RPMI8226 (cell line): ENCODE data around the gene ITIH4.
"Not testable (repeated sequence)": the region's sequence is repeated elsewhere in the genome, so short reads cannot be mapped to it uniquely, and the experiment has no call there.

Experiments
- DNase-seq: peaks from one replicate; pipeline ENCODE4 v3.0.0-alpha.2; 2015

The ITIH4 gene

DNA sequence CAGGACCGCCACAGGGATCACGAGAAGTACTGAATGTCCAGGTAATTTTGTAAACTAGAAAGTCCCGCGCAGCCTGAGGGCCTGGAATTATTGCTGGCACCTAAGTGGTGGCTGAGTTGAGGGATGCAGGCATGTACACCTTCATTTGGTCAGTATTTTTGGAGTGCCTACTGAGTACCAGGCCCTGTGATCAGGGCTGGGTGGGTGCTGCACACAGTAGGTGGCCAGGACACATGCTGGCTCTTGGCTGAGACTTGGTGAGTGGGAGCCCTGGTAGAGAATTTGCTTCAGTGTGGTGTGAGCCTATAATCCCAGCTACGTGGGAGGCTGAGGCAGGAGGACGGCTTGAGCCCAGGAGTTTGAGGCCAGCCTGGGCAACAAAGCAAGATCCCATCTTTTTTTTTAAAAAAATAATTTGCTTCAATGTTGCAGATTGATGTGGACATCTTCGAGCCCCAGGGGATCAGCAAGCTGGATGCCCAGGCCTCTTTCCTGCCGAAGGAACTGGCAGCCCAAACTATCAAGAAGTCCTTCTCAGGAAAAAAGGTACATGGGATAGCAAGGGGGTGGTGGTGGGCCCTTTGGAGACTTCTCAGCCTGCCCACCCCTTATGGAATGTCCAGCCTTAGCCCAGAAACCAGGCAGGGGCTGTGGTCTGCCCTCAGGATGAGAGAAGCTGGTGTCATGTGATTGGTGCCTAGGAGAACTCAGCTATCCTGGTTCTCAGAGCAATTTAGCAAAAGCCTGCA, 50.5 kb downstream of the ITIH4 start:
- no peak for DNase-seq

- DNase-seq = peak; percentile 24
Observed at GRCh38 chr3:52779011-52779836, 51.2 kb downstream of the ITIH4 start.

DNA sequence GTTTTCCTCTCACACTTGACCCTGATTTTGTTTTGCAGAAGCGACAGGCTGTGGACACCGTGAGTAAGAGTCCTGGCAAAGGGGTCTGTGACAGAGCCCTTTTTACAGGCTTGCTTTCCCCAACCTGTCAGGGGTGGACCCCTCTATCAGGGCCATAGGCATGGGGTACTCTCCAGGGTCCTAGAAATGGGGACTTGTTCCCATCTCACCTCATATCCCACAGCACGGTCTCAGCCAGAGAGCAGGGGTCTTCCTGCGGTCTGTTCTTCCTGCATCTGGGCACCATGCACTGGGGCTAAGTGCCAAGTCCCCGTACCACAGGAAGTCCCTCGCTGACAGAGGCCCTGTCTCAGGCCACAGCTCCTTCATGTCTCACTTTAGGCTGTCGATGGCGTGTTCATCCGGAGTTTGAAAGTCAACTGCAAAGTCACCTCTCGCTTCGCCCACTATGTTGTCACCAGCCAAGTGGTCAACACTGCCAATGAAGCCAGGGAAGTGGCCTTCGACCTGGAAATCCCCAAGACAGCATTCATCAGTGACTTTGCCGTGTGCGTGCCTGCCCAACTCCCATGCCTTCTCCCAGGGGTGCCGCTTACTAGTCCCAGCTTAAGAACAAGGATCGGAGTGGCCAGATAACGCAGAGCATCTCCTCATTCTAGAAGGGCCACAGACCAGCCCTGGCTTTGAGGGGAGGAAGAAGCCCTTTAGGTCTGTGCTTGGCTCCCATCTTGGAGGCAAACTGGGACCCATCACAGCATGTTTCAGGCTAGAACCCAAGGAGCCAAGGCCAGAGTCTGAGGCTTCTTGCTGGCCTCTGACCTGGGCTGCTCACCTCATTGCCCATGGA, 52.3 kb downstream of the ITIH4 start:
- no peak for DNase-seq

- no peak for DNase-seq
Observed at GRCh38 chr3:52777127-52777958, 53.1 kb downstream of the ITIH4 start, which contains the start of gene ITIH1. Gene ITIH1, plus strand, starts transcription at chr3:52777599. Its CDS starts 17 bp downstream, at chr3:52777616.

GRCh38 chr3:52776486-52776885, 54.0 kb downstream of the ITIH4 start:
- not testable (repeated sequence) for DNase-seq

DNA sequence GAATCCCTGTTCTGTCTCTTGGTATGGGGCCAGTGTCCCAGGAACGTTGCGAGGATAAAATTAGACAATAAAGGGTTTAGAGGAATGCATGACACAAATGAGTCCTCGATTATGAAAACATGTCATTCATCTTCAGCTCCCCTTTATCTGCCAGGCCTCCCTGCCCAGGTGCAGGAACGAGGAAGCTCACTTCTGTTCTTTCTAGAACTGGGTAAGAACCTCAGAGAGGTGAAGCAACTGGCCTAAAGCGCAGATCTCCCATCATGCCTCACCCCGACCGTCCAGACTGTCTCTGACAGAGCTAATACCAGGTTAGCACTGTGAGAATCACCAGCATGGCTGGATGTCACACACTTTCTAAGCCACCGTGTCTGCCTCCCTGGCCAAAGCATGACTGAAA, 54.6 kb downstream of the ITIH4 start:
- DNase-seq = no peak

GRCh38 chr3:52774901-52775864, 55.3 kb downstream of the ITIH4 start:
- peak; percentile 80 for DNase-seq

DNA sequence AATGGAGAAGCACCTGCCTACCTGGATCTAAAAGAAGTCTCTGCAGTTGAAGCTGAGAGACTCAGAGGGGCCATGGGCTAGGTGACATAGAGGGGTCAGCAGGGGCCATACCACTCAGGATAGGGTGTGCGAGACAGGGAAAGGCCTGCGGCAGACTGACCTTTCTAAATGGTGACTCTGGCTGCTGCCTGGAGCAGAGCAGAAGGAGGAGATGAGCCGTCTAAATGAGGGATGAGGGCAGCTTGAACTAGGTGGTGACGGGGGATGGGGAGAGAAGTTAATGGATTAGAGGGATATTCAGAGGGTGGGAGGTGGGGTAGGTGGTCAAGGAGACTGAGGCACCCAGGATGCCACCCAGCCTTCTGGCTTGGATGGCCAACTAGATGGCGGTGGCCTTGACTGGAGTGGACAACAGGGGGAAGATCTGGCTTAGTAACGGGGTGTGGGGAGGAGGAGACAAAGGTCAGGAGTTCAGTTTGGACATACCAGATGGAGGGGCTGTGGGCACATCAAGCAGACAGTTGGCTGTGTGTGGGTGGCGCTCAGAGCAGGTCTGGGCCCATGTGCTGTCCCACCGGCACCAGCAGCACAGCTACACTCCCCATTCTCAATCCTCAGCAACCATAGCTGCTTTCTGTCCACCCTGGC, 56.3 kb downstream of the ITIH4 start:
- DNase-seq = no peak

- no peak for DNase-seq
Observed at GRCh38 chr3:52773361-52774065, 57.0 kb downstream of the ITIH4 start.

- DNase-seq = no peak
Observed at GRCh38 chr3:52771702-52772101, 58.8 kb downstream of the ITIH4 start.

DNA sequence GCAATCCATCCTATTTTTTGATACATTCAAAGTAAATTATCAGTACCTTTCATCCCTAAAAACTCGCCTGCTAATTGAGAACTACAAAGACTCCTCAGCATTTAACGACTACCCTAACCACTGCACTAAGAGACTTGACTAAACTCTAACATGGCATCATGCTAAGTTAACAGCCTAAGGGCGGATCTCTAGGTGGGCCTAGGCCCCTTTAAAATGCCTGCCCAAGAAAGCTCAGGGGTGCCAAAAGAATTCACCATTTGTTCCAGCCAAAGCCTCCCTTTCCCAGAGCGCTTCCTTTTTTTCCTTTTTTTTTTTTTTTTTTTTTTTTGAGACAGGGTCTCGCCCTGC, 59.2 kb downstream of the ITIH4 start:
- DNase-seq = no peak

DNA sequence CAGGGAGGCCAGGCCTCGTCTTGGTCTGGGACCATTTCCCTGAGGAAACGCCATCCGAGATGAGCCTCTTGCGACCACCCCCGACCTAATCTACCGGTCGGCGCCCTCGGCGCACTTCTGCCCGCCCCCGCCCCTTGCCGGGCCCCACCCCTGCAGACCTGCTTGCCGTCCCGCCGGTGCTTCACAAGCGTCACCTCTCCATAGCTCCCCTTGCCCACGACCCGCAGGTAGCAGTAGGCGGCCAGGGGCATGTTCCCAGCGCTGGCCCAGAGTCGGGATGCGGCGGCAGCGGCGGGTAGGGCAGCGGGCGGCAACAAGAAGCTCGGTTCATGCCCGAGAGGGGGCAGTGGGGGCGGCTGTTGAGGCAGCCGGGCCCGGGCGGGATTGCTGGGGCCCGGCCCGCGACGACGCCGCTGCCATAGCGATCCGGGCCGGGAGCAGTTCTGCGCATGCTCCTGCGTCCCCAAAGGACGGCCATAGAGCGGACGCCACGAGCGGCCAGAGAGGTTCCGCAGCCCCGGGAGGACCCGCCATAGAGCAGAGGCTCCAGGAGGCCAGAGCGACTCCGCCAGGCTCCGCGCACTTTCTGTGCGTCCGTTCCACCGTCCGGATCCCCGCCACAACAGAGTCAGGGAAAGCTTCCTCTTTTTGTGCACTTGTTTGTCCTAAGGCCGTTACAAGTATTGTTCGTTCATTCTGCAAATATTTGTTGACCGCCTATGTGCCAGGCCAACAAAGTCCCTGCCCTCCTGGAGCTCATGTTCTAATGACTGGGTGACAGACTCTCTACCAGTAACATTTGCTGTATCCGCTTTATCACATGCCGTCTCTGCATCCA, 59.8 kb downstream of the ITIH4 start, which contains the start of gene NEK4:
NEK4 (minus strand) TSS at position 445 of the 838 bp plus-strand sequence; CDS start at position 251, 194 bp downstream.
- peak; percentile 96 for DNase-seq

- DNase-seq = peak; percentile 22
Observed at GRCh38 chr3:52769786-52770455, 60.6 kb downstream of the ITIH4 start.

DNA sequence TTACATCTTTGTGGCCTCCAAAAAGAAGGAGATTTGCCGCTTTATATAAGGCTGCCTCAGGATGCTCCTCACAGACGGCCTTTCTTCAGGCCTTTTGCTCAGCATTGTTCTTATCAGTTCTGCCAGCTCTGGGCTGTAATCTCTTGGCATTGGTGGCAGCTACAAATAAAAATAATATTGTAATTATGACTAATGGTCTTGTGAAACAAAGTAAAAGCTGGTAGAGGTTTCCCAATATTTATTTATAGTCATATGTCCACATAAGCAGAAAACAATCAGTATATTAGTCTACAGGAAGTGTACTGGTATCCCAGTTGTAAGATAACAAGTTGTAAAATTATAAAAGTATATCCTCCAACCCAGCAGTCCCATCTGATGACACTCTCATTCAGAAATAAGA, 67.0 kb downstream of the ITIH4 start:
- DNase-seq = no peak
